KMS-11 (cell line): ENCODE measurements around the gene PDXK.

Experiments used
- H2AFZ ChIP-seq: fragments of 200-600 bp; sonication (generic); 2 replicates; pipeline ENCODE4 v1.6.1; 2016; ENCODE audit warnings: antibody characterized with exemption, mixed run types, low read depth
- H3K27ac ChIP-seq: fragments of 200-600 bp; sonication (generic); 2 replicates; pipeline ENCODE4 v1.6.1; 2016; ENCODE audit warnings: mild to moderate bottlenecking, mixed run types
- H3K27me3 ChIP-seq: fragments of 200-600 bp; sonication (generic); 2 replicates; pipeline ENCODE4 v1.6.1; 2017; ENCODE audit warnings: mild to moderate bottlenecking, low read depth, mixed run types, moderate library complexity; ENCODE audit not compliant: insufficient read depth
- H3K36me3 ChIP-seq: fragments of 200-600 bp; sonication (generic); 2 replicates; pipeline ENCODE4 v1.6.1; 2017; ENCODE audit warnings: mild to moderate bottlenecking, mixed run types; ENCODE audit not compliant: insufficient read depth
- H3K4me1 ChIP-seq: fragments of 200-600 bp; sonication (generic); 2 replicates; pipeline ENCODE4 v1.6.1; 2016; ENCODE audit warnings: mild to moderate bottlenecking, low read depth, mixed run types; ENCODE audit not compliant: poor library complexity, severe bottlenecking
- H3K4me2 ChIP-seq: fragments of 200-600 bp; sonication (generic); 2 replicates; pipeline ENCODE4 v1.7.0; 2016; ENCODE audit warnings: mild to moderate bottlenecking, mixed run types
- H3K4me3 ChIP-seq: fragments of 200-600 bp; sonication (generic); IDR thresholded peaks from 2 replicates; pipeline ENCODE4 v1.6.1; 2017; ENCODE audit warnings: low read depth, low read length, mixed read lengths; ENCODE audit not compliant: insufficient read depth
- H3K79me2 ChIP-seq: fragments of 200-600 bp; sonication (generic); 2 replicates; pipeline ENCODE4 v1.6.1; 2016; ENCODE audit warnings: low read depth, mixed run types; ENCODE audit not compliant: insufficient read depth
- H3K9ac ChIP-seq: fragments of 200-600 bp; sonication (generic); 2 replicates; pipeline ENCODE4 v1.6.1; 2016; ENCODE audit warnings: mild to moderate bottlenecking, mixed run types
- H4K20me1 ChIP-seq: fragments of 200-600 bp; sonication (generic); 2 replicates; pipeline ENCODE4 v1.6.1; 2016; ENCODE audit warnings: mild to moderate bottlenecking, mixed run types; ENCODE audit not compliant: insufficient read depth
- TF ChIP-seq, protein P1 (sequence below): fragments of 200-600 bp; sonication (generic); conservative IDR thresholded peaks from 2 replicates; pipeline ENCODE4 v1.6.1; 2017; ENCODE audit warnings: low read depth, mild to moderate bottlenecking, antibody characterized with exemption, low read length, moderate library complexity, mixed read lengths

The PDXK gene

DNA sequence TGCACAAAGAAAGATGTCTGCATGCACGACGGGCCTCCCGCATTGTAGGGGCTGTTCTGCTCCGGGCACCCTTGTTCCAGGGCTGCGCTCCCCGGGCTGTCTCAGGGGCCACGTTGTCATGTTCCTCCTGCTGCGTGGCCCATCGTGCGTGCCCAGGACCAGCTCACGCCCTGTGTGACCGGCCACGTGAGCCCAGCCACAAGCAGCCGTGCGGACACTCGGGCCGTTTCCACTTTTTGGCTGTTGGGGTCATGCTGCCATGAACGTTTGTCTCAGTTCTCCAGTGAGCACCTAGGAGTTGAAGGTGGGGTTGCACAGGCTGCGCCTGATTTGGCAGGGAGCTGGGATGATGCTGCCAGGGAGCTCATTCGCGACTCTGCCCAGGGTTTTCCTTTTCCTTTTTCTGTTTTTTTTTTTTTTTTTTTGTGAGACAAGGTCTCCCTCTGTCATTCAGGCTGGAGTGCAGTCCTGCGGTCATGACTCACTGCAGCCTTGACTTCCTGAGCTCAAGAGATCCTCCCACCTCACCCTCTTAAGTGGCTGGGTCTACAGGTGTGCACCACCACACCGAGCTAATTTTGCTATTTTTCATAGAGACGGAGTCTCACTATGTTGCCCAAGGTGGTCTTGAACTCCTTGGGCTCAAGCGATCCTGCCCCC lies 17.4 kb downstream of the PDXK start:
- no peaks in the 10 kb centered on the region for H4K20me1 ChIP-seq
- H3K27me3 ChIP-seq, result no peaks in the 10 kb centered on the region
- H3K79me2 ChIP-seq, result peaks cover 5% of the 10 kb centered on the region; the same call in 1 of the 2 replicates
- no peak overlapping the region for H3K9ac ChIP-seq
- TF ChIP-seq, protein P1, sequence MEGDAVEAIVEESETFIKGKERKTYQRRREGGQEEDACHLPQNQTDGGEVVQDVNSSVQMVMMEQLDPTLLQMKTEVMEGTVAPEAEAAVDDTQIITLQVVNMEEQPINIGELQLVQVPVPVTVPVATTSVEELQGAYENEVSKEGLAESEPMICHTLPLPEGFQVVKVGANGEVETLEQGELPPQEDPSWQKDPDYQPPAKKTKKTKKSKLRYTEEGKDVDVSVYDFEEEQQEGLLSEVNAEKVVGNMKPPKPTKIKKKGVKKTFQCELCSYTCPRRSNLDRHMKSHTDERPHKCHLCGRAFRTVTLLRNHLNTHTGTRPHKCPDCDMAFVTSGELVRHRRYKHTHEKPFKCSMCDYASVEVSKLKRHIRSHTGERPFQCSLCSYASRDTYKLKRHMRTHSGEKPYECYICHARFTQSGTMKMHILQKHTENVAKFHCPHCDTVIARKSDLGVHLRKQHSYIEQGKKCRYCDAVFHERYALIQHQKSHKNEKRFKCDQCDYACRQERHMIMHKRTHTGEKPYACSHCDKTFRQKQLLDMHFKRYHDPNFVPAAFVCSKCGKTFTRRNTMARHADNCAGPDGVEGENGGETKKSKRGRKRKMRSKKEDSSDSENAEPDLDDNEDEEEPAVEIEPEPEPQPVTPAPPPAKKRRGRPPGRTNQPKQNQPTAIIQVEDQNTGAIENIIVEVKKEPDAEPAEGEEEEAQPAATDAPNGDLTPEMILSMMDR, result no peak
- no peak overlapping the region for H3K4me3 ChIP-seq
- H3K4me2 ChIP-seq, result no peak overlapping the region
- no peaks in the 10 kb centered on the region for H3K36me3 ChIP-seq
- H2AFZ ChIP-seq, result no peak overlapping the region
- no peak overlapping the region for H3K27ac ChIP-seq
- no peaks in the 10 kb centered on the region for H3K4me1 ChIP-seq

DNA sequence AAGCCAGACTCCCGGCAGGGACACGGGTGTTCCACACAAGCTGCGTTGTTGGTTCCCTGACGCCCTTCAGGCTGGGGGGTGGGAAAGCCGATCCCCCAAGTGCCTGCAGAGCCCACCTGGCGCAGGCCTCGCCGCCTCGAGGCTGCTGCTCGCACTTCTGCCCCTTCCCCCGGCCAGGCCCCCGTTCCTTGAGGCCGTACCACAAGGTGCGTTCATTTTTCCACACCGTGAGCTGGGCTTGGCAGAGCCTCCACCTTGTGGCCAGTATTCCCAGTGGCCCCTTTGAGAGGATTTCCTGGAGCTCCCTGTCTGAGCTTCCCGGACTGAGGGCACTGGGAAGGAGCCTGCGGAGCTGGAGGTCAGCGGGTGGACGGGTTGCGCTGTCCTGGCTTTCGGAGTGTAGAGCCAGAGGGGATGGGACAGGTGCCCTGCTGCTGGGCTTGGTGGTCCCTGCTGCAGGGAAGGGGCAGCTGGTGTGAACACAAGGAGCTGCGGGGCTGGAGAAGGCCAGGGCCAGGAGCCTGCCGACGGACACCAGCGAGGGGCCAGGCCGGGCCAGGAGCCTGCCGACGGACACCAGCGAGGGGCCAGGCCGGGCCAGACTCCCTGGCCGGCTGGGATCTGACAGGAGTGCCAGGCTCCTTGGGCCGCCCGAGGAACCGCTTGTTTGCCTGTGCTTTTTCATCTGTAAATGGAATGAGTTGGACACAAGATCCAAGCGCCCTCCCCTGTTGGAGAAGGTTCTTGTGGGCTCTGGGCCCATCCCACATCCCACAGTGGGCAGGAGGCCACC lies 18.4 kb downstream of the PDXK start:
- Histone ChIP-seq H4K20me1 (no peaks in the 10 kb centered on the region), H3K36me3 (no peaks in the 10 kb centered on the region), H2AFZ (no peak overlapping the region), H3K27me3 (no peaks in the 10 kb centered on the region), H3K79me2 (peaks cover 5% of the 10 kb centered on the region; the same call in 1 of the 2 replicates), H3K4me2 (no peak overlapping the region), H3K4me3 (no peak overlapping the region), H3K27ac (no peak overlapping the region), H3K4me1 (no peaks in the 10 kb centered on the region), H3K9ac (no peak overlapping the region)
- TF ChIP-seq, protein P1, result no peak

DNA sequence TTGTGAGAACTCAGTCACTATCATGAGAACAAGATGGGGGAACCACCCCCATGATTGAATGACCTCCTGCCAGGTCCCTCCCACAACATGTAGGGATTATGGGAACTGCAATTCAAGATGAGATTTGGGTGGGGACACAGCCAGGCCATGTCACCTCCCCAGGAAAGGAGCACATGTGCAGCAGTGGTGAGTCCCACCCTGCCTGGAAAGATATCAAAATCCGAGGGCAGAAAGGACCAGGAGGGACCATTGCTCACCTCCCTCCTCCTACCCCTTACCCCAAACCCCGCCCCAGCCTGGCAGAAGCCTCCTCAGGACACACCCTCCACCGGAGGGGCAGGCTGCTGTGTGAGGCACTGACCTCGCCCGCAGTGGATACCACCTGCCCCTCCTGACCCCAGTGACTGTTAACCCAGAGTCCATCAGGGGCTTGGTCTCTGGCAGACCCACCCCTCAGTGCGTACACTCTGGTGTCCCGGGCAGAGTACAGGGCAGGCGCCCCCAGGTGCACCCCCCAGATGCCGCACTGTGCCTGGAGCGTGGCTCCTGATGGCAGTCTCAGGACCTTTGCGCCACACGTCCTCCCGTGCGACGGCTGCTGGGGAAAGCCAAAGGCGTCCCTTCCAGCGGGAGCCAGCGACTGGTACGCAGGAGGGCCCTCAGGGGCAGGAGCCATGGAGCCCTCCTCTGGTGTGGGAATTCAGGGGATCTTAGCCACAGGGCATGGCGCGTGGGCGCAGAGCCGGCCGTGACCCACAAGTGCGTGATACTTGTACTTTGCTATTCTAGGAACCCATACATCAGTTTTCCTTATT lies 20.9 kb downstream of the PDXK start:
- no peak overlapping the region for H3K4me2 ChIP-seq
- TF ChIP-seq, protein P1, result no peak
- peaks cover 2% of the 10 kb centered on the region; the same call in 1 of the 2 replicates for H3K79me2 ChIP-seq
- no peaks in the 10 kb centered on the region for H3K27me3 ChIP-seq
- H3K4me3 ChIP-seq, result no peak overlapping the region
- H3K4me1 ChIP-seq, result no peaks in the 10 kb centered on the region
- H2AFZ ChIP-seq, result no peak overlapping the region
- H4K20me1 ChIP-seq, result no peaks in the 10 kb centered on the region
- H3K27ac ChIP-seq, result no peak overlapping the region
- H3K36me3 ChIP-seq, result no peaks in the 10 kb centered on the region
- H3K9ac ChIP-seq, result no peak overlapping the region

DNA sequence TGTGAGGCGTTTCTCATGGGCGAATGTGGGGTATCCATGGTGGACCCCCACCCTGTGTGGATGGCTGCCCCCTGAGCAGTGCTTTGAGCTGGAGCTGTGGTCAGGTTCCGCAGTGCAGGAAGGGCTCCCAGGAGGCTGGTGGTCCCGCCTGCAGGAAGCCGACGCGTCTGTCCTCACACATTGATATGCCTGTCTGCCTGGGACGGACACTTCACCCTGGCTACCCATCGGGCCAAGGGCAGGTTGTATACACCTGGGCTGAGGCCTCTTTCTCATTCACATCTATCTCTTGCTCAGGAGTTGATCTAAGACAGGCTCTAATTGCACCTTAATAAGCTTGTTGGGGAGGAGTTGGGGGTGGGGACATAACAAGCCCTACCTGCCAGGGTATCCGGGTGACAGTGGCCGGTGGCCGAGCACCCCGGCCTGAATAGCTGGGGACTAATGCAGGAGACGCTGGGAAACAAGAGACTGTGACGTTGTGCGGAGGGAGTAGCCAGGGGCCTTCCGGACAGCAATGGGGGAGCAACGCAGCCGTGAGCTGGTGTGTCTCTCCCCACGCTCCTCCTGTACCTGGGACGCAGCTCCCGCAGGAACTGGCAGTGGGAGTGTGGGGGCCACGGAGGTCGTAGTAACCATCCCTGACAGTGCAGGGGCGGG lies 21.7 kb downstream of the PDXK start:
- no peak overlapping the region for H3K9ac ChIP-seq
- H3K4me2 ChIP-seq, result no peak overlapping the region
- TF ChIP-seq, protein P1, result no peak
- H4K20me1 ChIP-seq, result no peaks in the 10 kb centered on the region
- no peaks in the 10 kb centered on the region for H3K36me3 ChIP-seq
- H3K4me1 ChIP-seq, result no peaks in the 10 kb centered on the region
- no peak overlapping the region for H3K4me3 ChIP-seq
- H3K27ac ChIP-seq, result no peak overlapping the region
- H3K27me3 ChIP-seq, result no peaks in the 10 kb centered on the region
- H3K79me2 ChIP-seq, result no peaks in the 10 kb centered on the region
- H2AFZ ChIP-seq, result no peak overlapping the region
